Activated CD4-positive, alpha-beta T cell treated with anti-CD3 and anti-CD28 coated beads for 1 hour (primary cell): ENCODE results near the gene CHST11.

Source experiments
- DNase-seq: peaks from one replicate; pipeline ENCODE4 v3.0.0-alpha.2; 2020

CHST11 gene

GRCh38 chr12:104657726-104658484, 201.2 kb downstream of the CHST11 start:
- DNase-seq: no peak

GRCh38 chr12:104659058-104659457, 202.3 kb downstream of the CHST11 start:
- no peak for DNase-seq

DNA sequence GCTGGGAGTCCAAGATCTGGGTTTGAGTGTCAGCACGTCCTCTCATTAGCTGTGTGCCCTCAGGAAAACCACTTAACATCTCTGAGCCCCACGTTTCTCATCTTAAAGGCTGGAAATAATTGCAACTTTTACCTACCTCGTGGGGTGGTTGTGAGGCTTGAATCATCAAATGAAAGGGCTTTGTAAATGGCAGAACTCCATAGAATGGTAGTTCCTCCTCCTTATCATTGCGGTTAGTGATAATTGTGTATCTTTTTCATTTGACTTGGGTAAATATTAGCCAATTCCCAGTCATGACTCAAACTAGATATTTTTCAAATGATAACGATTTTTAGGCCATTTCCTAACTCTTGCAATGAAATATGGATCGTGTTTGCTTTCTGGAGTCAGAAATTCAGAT, 205.5 kb downstream of the CHST11 start:
- DNase-seq: no peak

DNA sequence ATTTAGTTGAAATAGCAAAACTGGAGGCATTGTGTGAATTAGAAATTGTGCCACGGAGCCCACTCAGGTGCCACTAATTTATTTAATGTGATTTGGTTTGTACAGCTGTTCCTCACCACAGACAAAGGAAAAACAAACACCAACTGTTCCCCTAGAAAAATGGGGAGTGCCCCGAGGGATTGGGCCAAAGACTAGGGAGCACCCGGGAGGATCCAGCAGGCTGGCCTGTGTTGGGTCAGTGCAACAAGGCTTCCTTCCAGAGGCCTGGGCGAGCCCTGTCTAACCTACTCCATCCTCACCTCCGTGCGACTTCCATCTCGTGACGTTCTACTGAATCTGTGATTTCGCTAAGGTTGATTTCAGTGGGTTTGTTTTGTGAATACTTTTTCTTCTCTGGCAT, 206.2 kb downstream of the CHST11 start:
- no peak for DNase-seq

GRCh38 chr12:104664351-104664750, 207.6 kb downstream of the CHST11 start:
- DNase-seq: no peak

- no peak for DNase-seq
Measured at GRCh38 chr12:104665296-104665695, 208.5 kb downstream of the CHST11 start.

- no peak for DNase-seq
Measured at GRCh38 chr12:104667139-104667538, 210.4 kb downstream of the CHST11 start.

- DNase-seq: no peak
Measured at GRCh38 chr12:104668274-104668718, 211.5 kb downstream of the CHST11 start.

GRCh38 chr12:104669089-104669721, 212.5 kb downstream of the CHST11 start:
- no peak for DNase-seq

GRCh38 chr12:104669851-104670337, 213.1 kb downstream of the CHST11 start:
- no peak for DNase-seq

- DNase-seq: no peak
Measured at GRCh38 chr12:104670439-104671408, 214.0 kb downstream of the CHST11 start.

DNA sequence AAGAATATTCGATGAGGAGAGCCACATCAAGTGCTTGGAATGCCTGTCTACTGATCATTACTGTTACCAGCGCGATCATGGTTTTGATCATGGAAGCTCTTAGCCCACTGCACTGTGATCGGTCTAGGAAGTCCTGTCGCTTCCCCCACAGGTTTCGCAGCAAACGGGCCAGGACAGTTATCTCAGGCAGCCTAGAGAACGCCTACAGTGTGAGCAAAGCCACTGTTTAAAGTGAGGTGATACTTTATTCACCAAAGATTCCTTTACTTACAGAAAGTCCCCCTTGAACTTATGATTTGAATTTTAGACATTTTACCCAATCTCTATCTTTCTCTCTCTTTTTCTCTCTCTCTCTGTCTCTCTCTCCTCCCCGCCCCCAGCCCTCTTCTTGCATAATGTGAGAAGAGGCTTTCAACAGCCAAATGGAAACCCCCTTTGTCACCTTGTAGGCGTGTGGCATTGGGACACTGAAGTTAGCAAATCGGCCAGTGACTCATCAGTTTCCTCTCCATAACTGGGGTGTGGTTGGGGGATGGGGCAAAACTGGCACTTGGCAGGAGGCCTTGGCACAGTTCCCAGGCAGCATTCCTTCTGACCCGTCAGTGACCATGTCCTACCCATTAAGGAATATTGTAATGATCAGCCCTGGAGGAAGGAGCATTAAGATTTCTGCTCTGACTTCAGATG, 214.8 kb downstream of the CHST11 start:
- peak; percentile 54 for DNase-seq

- no peak for DNase-seq
Measured at GRCh38 chr12:104672096-104672445, 215.3 kb downstream of the CHST11 start.

- DNase-seq: no peak
Measured at GRCh38 chr12:104672501-104673265, 215.9 kb downstream of the CHST11 start.

DNA sequence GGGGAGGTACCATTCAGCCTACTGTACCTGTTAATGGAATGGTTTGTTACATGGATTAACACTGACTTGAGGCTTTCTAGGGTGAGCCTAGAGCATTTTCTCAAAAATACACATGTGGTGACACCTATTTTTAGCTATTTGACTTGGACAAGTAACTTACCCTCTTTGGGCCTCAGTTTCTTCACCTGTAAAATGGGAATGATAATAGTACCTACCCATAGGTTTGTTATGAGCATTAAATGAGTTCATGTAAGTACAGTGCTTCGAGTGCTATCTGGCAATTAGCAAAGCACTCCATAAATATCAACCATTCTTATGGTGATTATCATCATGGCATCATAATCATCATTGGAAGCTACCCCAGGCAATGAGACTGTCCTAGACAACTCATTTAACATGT, 216.5 kb downstream of the CHST11 start:
- no peak for DNase-seq

DNA sequence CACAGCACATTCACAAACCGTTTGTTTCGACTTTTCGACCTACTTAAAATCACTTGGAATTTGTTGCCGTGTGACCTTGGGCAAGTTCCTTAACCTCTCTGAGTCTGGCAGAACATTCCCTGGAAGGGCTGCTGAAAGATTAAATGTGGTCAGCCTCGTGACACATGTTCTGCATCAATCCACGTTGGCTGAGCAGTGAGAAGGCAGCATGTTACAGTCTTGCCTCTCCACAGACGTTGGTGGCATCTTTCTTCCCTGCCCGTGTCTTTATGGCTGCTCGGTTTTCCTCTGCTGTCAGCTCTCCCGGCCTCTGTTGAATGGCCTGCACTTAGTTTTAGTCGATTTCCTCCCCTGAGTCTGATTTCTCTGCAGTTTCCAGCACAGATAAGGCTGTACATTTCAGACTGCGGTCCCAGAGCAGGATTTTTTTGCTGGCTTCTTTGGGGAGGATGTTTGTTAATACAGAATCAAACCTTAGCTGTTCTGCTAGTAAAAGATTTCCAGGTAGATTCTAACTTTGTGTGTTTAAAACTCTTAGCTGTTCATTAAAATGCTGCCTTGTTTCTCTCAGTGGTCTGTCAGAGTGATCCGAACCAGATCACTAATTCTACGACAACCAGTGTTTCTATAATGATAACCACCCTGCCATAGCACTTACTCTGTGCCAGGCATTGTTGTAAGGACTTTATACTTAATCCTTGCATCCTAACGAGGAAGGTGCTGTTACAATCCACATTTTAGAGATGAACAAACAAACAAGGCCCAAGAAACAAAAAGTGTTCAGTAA, 217.1 kb downstream of the CHST11 start:
- no peak for DNase-seq

- DNase-seq: no peak
Measured at GRCh38 chr12:104676636-104677035, 219.9 kb downstream of the CHST11 start.

DNA sequence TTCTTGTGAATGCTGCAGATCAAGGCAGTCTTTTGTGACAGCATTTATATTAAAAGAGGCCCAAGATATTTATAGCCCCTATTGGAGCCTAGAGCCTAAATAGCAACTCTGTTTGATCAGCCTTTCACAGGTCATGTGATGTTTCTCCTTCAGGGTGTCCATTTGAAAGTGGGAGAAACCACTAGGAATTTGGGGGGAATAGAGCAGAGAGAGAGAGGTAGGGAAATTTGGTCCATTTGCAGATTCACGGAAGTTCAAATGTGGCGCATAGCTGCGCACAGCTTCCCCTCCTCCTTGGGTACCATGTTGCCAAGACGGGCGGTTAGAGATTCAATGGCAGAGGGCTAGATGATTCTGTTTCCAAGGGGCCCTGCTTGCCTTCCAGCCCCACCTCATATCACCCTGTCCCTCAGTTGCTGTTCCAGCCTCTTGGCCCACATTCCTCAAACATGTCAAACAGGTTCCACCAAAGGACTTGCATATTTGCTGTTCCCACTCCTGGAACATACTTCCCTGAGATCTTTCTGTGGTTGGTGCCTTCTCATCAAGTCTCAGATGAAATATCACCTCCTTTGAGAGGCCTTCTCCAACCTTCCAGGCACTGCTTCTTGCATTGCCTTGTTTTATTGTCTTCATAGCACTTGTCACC, 220.8 kb downstream of the CHST11 start:
- no peak for DNase-seq

GRCh38 chr12:104680070-104680469, 223.3 kb downstream of the CHST11 start:
- DNase-seq: no peak

DNA sequence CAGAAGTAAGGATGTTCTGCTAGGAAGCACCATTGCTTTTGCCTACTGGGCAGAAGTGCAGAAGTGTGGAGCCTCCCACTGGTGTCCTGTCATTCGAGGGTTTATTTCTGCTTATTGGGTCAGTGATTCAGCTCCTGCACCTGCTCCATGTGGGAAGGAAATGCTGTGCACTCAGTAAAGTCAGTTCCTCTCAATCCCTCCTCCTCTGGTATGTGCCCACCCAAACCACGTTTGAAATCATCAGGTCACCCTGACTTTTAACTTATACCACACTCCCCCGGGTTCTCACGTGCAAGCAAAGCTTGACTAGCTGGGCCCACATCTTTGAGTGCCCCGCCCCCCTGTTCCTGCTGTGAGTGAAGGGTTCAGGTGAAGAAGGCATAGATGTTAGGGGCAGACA, 223.7 kb downstream of the CHST11 start:
- no peak for DNase-seq
